Vagina (tissue), 2 donors: ENCODE results near the gene DLG2. TPM values are rescaled to one million over a fixed set of nuclear protein-coding genes. Genes with fewer than 3 reads are reported as not detected.

Experiments used
- DNase-seq, 2 donors: peaks; one replicate each; pipeline ENCODE4 v3.0.0-alpha.2; 2017; ENCODE audit errors: extremely low spot score in 2 of 2
- H3K27ac ChIP-seq: fragments of 200-600 bp; sonication (generic); one replicate; pipeline ENCODE4 v1.5.1; 2019
- H3K27me3 ChIP-seq: fragments of 200-600 bp; sonication (generic); one replicate; pipeline ENCODE4 v1.5.1; 2019
- H3K36me3 ChIP-seq, 2 donors: fragments of 200-600 bp; sonication (generic); one replicate each; pipeline ENCODE4 v1.5.1; 2017 to 2019
- H3K4me1 ChIP-seq: fragments of 200-600 bp; sonication (generic); one replicate; pipeline ENCODE4 v1.5.1; 2019
- H3K4me3 ChIP-seq, 2 donors: fragments of 200-600 bp; sonication (generic); 1 replicate in 1 of 2; 2 replicates in 1 of 2; pipeline ENCODE4 v1.5.1; 2016 to 2019
- H3K9me3 ChIP-seq: fragments of 200-600 bp; sonication (generic); one replicate; pipeline ENCODE4 v1.5.1; 2019
- POLR2A ChIP-seq, 2 donors: fragments of 450-650 bp; IDR thresholded peaks; one replicate each; pipeline ENCODE4 v1.6.1; 2017; ENCODE audit warnings: antibody characterized with exemption in 2 of 2, mild to moderate bottlenecking in 2 of 2, moderate library complexity in 2 of 2
- POLR2AphosphoS5 ChIP-seq, 2 donors: sonication (generic); formaldehyde crosslinking; IDR thresholded peaks; one replicate each; pipeline ENCODE4 v1.9.0; 2017; ENCODE audit warnings: antibody characterized with exemption in 2 of 2, mild to moderate bottlenecking in 2 of 2, low read depth in 1 of 2; ENCODE audit not compliant: insufficient read depth in 1 of 2
- intact Hi-C: fragments of 100-400 bp; cut with DNase I; formaldehyde crosslinking; loops from one replicate; pipeline ENCODE4 v1.15.1; 2023
- total RNA-seq: library from RNA; depleted of rRNA; stranded (reverse); fragments of >200 nt; gene quantifications from one replicate; pipeline ENCODE4 v1.2.3, GENCODE V29; 2016
- TF ChIP-seq, protein P1 (sequence below), 3 experiments: fragments of 450-650 bp in 2 of 3; fragments of 200-600 bp in 1 of 3; sonication (generic) in 1 of 3; IDR thresholded peaks; one replicate each; pipeline ENCODE4 v1.5.1; 2017 to 2019; ENCODE audit warnings: antibody characterized with exemption in 3 of 3, mild to moderate bottlenecking in 2 of 3, moderate library complexity in 2 of 3

The DLG2 gene
- total RNA-seq, 1 donor from 2014 or later, result 10.1 TPM

DNA sequence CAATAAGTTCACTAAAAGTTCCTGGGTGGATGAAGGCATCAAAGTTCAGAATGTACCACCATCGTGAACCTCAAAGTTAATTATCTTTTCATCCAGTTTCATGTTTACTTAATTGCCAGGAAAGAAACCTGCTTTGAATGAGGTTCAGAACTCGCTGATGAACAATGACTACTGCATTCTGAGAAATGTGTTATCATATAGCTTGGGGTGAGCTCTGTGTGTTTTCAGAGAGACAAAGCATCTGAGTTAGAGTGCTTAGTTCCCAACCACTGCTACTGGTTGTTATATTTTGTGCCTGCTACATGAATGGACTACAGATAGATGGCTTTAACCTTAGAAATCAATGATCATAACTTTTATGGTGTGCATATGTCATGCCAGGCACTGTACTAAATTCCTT lies 1131.0 kb downstream of the DLG2 start:
- no peaks in the 10 kb centered on the region for H3K9me3 ChIP-seq
- intact Hi-C loops, result no loop called here
- no peak overlapping the region for H3K4me3 ChIP-seq
- no peak for DNase-seq
- H3K27me3 ChIP-seq, result no peaks in the 10 kb centered on the region
- TF ChIP-seq POLR2AphosphoS5 (IDR thresholded peaks at IDR 0.05; ENCODE audit: insufficient read depth in 1 of 2, low read depth in 1 of 2) (no peak), POLR2A (IDR thresholded peaks at IDR 0.05) (no peak)
- TF ChIP-seq, protein P1, sequence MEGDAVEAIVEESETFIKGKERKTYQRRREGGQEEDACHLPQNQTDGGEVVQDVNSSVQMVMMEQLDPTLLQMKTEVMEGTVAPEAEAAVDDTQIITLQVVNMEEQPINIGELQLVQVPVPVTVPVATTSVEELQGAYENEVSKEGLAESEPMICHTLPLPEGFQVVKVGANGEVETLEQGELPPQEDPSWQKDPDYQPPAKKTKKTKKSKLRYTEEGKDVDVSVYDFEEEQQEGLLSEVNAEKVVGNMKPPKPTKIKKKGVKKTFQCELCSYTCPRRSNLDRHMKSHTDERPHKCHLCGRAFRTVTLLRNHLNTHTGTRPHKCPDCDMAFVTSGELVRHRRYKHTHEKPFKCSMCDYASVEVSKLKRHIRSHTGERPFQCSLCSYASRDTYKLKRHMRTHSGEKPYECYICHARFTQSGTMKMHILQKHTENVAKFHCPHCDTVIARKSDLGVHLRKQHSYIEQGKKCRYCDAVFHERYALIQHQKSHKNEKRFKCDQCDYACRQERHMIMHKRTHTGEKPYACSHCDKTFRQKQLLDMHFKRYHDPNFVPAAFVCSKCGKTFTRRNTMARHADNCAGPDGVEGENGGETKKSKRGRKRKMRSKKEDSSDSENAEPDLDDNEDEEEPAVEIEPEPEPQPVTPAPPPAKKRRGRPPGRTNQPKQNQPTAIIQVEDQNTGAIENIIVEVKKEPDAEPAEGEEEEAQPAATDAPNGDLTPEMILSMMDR (IDR thresholded peaks at IDR 0.05), result no peak
- no peaks in the 10 kb centered on the region for H3K4me1 ChIP-seq
- no peaks in the 10 kb centered on the region for H3K36me3 ChIP-seq
- H3K27ac ChIP-seq, result no peak overlapping the region

DNA sequence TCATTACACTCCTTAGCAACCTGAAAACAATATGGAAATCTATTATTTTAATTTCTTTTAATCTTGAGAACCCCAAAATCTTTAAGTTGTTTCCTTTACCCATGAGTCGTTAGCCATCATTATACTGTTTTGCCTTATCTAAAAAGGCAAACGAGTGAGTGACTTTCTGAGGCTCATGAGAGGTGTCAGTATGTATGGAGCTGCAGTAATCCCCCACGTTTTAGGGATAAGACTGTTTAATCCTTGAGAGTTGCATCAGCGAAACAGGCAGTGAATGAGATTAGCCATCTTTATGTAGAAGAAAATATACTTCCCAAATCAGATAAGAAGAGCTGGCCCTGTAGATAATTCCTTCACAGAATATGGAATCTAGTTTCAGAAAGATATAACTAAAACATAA lies 1147.0 kb downstream of the DLG2 start:
- H3K4me1 ChIP-seq, result no peaks in the 10 kb centered on the region
- no peaks in the 10 kb centered on the region for H3K36me3 ChIP-seq
- H3K4me3 ChIP-seq, result no peak overlapping the region
- no peaks in the 10 kb centered on the region for H3K27me3 ChIP-seq
- TF ChIP-seq, protein P1 (IDR thresholded peaks at IDR 0.05), result no peak
- no peak for TF ChIP-seq POLR2AphosphoS5 (IDR thresholded peaks at IDR 0.05; ENCODE audit: insufficient read depth in 1 of 2, low read depth in 1 of 2)
- no peak for TF ChIP-seq POLR2A (IDR thresholded peaks at IDR 0.05)
- no peak overlapping the region for H3K27ac ChIP-seq
- no peaks in the 10 kb centered on the region for H3K9me3 ChIP-seq
- intact Hi-C loops, result no loop called here
- no peak for DNase-seq

DNA sequence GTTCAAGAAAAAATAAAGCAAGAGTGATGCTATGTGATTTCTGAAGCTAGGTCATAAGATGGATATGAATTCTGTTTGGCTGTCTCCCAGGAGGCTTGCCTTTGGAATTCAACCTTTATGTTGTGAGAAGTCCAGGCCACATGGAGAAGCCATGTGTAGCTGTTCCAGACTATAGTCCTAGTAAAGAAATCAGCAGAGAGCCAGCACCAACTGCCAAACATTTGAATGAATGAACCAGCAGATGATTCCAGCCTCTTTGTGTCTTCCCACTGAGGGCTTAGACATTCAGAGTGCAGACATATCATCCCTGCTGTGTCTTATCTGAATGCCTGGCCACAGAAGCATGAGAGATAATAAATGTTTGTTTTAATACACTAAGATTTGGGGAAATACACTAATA lies 1150.6 kb downstream of the DLG2 start:
- Histone ChIP-seq H3K36me3 (no peaks in the 10 kb centered on the region), H3K27ac (no peak overlapping the region), H3K9me3 (no peaks in the 10 kb centered on the region), H3K4me1 (no peaks in the 10 kb centered on the region), H3K27me3 (no peaks in the 10 kb centered on the region), H3K4me3 (no peak overlapping the region)
- DNase-seq, result no peak
- intact Hi-C loops, result no loop called here
- no peak for TF ChIP-seq POLR2A (IDR thresholded peaks at IDR 0.05)
- TF ChIP-seq POLR2AphosphoS5 (IDR thresholded peaks at IDR 0.05; ENCODE audit: insufficient read depth in 1 of 2, low read depth in 1 of 2), result no peak
- TF ChIP-seq, protein P1 (IDR thresholded peaks at IDR 0.05), result no peak

DNA sequence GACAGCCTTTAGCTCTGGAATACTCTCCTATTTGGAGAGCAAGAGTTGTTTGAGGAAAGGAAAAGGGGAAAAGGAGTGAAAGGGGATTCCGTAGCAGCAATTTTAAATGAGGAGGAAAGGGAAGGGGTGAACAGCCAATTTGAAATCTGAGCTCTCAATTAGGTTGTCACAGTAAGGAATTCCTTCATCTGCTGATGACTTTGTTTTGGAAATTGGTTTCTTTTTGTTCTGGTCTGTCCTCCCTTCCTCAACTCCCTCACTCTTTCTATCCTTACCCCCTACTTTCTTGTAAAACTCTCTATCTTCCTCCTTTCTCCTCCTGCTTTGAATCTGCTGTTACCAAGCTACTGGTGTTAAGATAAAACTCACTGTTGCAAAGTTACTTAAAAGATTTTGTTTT lies 1155.6 kb downstream of the DLG2 start:
- DNase-seq, result no peak
- intact Hi-C loops, result no loop called here
- no peaks in the 10 kb centered on the region for H3K36me3 ChIP-seq
- H3K4me1 ChIP-seq, result no peaks in the 10 kb centered on the region
- H3K9me3 ChIP-seq, result no peaks in the 10 kb centered on the region
- no peaks in the 10 kb centered on the region for H3K27me3 ChIP-seq
- H3K4me3 ChIP-seq, result no peak overlapping the region
- no peak overlapping the region for H3K27ac ChIP-seq
- TF ChIP-seq, protein P1 (IDR thresholded peaks at IDR 0.05), result no peak
- TF ChIP-seq POLR2AphosphoS5 (IDR thresholded peaks at IDR 0.05; ENCODE audit: insufficient read depth in 1 of 2, low read depth in 1 of 2), result no peak
- no peak for TF ChIP-seq POLR2A (IDR thresholded peaks at IDR 0.05)

DNA sequence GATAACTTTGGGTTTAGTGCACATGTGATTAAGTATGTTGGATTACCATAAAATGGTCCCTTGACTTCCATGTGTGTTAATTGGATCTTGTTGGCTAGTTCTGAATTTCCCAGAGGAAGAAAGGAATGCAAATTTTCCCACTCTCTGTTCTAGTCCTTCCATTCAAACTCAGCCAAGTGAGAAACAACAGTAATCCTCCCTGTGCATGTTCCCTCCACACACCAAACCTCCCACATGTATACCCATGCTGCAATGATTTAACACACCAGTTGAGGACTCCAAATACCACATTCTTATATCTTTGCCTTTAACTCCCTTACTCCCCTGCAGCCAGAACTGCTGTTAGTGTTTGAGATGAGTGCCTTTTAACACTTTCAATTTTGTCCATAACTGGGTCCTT lies 1158.9 kb downstream of the DLG2 start:
- no peak overlapping the region for H3K27ac ChIP-seq
- H3K4me3 ChIP-seq, result no peak overlapping the region
- no peaks in the 10 kb centered on the region for H3K9me3 ChIP-seq
- intact Hi-C loops, result no loop called here
- no peaks in the 10 kb centered on the region for H3K36me3 ChIP-seq
- TF ChIP-seq, protein P1 (IDR thresholded peaks at IDR 0.05), result no peak
- TF ChIP-seq POLR2AphosphoS5 (IDR thresholded peaks at IDR 0.05; ENCODE audit: insufficient read depth in 1 of 2, low read depth in 1 of 2) (no peak), POLR2A (IDR thresholded peaks at IDR 0.05) (no peak)
- no peak for DNase-seq
- H3K4me1 ChIP-seq, result no peaks in the 10 kb centered on the region
- no peaks in the 10 kb centered on the region for H3K27me3 ChIP-seq
